Endodermal cell (in vitro differentiated cells): ENCODE data around the gene PCBP4. TPM values are rescaled to one million over a fixed set of nuclear protein-coding genes. Genes with fewer than 3 reads are reported as not detected.

Experiments used
- DNase-seq: peaks from one replicate; pipeline ENCODE4 v3.0.0-alpha.2; 2017
- H3K27ac ChIP-seq: 2 replicates; pipeline ENCODE4 v1.5.1; 2013; ENCODE audit warnings: mild to moderate bottlenecking, low read depth, low read length, moderate library complexity
- H3K27me3 ChIP-seq: 2 replicates; pipeline ENCODE4 v1.6.1; 2013; ENCODE audit warnings: mild to moderate bottlenecking, low read length, moderate library complexity; ENCODE audit not compliant: insufficient read depth, control insufficient read depth, poor library complexity, severe bottlenecking
- H3K36me3 ChIP-seq: 2 replicates; pipeline ENCODE4 v1.7.0; 2013; ENCODE audit warnings: mild to moderate bottlenecking, low read length, moderate library complexity; ENCODE audit not compliant: control insufficient read depth, insufficient read depth
- H3K4me1 ChIP-seq: one replicate; pipeline ENCODE4 v1.7.0; 2013; ENCODE audit warnings: low read length; ENCODE audit not compliant: control insufficient read depth, insufficient read depth
- H3K4me3 ChIP-seq: 2 replicates; pipeline ENCODE4 v1.5.1; 2013; ENCODE audit warnings: mild to moderate bottlenecking, low read length, moderate library complexity
- H3K9ac ChIP-seq: 2 replicates; pipeline ENCODE4 v1.6.1; 2013; ENCODE audit warnings: mild to moderate bottlenecking, low read length, moderate library complexity; ENCODE audit not compliant: poor library complexity, severe bottlenecking; ENCODE audit errors: extremely low read depth
- H3K9me3 ChIP-seq: 2 replicates; pipeline ENCODE4 v1.6.1; 2013; ENCODE audit warnings: mild to moderate bottlenecking, low read length, moderate library complexity; ENCODE audit not compliant: control insufficient read depth
- H3K27ac Mint-ChIP-seq: 2 replicates; pipeline ENCODE4 v1.8.0; 2020; ENCODE audit warnings: mixed read lengths
- H3K27me3 Mint-ChIP-seq: 2 replicates; pipeline ENCODE4 v1.8.0; 2021; ENCODE audit warnings: mild to moderate bottlenecking, mixed read lengths; ENCODE audit not compliant: insufficient read depth
- H3K36me3 Mint-ChIP-seq: 2 replicates; pipeline ENCODE4 v1.8.0; 2020; ENCODE audit warnings: low read depth, mixed read lengths
- H3K4me1 Mint-ChIP-seq: 2 replicates; pipeline ENCODE4 v1.8.0; 2020; ENCODE audit warnings: mixed read lengths
- H3K4me3 Mint-ChIP-seq: 2 replicates; pipeline ENCODE4 v1.8.0; 2020; ENCODE audit warnings: mild to moderate bottlenecking, moderate library complexity, mixed read lengths
- H3K9me3 Mint-ChIP-seq: 2 replicates; pipeline ENCODE4 v1.8.0; 2020; ENCODE audit warnings: mild to moderate bottlenecking, mixed read lengths
- WGBS, 2 experiments: methylation state at CpG; one replicate each; pipeline versions ENCODE4 v1.1.5 to v1.1.7; 2013; ENCODE audit warnings: missing lambda C conversion rate in 2 of 2, mixed read lengths in 1 of 2; ENCODE audit not compliant: insufficient coverage in 1 of 2, insufficient read length in 1 of 2; 5-methylcytosine and 5-hydroxymethylcytosine counted together
- total RNA-seq, 2 donors: library from RNA; stranded (reverse); fragmentation: NEBNext Ultra II Directional in 1 of 2; extraction: Animal tissue kit (Norgen Biotek cat#: 25700) in 1 of 2; gene quantifications; 2 replicates in 1 of 2; 3 replicates in 1 of 2; pipeline ENCODE4 v1.2.1, GENCODE V29; 2021
- TF ChIP-seq, protein P1 (sequence below): fragments of 200-600 bp; sonication (generic); conservative IDR thresholded peaks from 2 replicates; pipeline ENCODE4 v1.5.0; 2021; ENCODE audit warnings: antibody characterized with exemption, mild to moderate bottlenecking

The PCBP4 gene
- total RNA-seq, 2 donors from 2014 or later: 54.1 to 68.1 TPM

DNA sequence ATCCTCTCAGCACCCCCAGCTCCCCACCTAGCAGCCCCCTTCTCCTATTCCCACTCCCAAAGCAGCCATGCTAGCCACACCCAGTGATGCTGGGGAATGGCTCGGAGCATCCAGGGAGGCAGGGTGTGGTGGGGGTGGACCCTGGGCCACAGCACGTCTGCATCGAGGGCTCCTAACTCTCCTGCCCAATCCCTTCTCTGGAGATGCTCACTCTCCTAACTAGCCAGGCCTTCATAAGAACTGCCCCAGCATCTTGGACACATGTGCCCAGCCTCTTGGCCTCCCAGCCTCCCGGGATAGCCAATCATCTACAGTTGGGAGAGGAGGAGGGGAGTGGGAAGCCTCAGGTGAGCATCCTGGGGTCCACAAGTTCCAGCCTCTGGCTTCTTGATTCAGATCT is 2.7 kb downstream of the PCBP4 start:
- Histone ChIP-seq H3K27ac (peak overlapping the region; percentile 53), H3K9me3 (no peaks in the 10 kb centered on the region), H3K4me1 (peaks cover 21% of the 10 kb centered on the region), H3K9ac (no peak overlapping the region), H3K27me3 (no peaks in the 10 kb centered on the region), H3K36me3 (peaks cover 32% of the 10 kb centered on the region), H3K4me3 (peak overlapping the region; percentile 88)
- TF ChIP-seq, protein P1, sequence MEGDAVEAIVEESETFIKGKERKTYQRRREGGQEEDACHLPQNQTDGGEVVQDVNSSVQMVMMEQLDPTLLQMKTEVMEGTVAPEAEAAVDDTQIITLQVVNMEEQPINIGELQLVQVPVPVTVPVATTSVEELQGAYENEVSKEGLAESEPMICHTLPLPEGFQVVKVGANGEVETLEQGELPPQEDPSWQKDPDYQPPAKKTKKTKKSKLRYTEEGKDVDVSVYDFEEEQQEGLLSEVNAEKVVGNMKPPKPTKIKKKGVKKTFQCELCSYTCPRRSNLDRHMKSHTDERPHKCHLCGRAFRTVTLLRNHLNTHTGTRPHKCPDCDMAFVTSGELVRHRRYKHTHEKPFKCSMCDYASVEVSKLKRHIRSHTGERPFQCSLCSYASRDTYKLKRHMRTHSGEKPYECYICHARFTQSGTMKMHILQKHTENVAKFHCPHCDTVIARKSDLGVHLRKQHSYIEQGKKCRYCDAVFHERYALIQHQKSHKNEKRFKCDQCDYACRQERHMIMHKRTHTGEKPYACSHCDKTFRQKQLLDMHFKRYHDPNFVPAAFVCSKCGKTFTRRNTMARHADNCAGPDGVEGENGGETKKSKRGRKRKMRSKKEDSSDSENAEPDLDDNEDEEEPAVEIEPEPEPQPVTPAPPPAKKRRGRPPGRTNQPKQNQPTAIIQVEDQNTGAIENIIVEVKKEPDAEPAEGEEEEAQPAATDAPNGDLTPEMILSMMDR: no peak
- 65 to 83% methylated on average over 2 to 4 of the region's 4 CpGs for WGBS, 2 experiments
- H3K27me3 Mint-ChIP-seq: no peaks in the 10 kb centered on the region
- H3K4me1 Mint-ChIP-seq: peaks cover 37% of the 10 kb centered on the region
- H3K27ac Mint-ChIP-seq: no peak overlapping the region
- no peaks in the 10 kb centered on the region for H3K9me3 Mint-ChIP-seq
- H3K36me3 Mint-ChIP-seq: peaks cover 3% of the 10 kb centered on the region
- H3K4me3 Mint-ChIP-seq: no peak overlapping the region
- peak; percentile 41 for DNase-seq

DNA sequence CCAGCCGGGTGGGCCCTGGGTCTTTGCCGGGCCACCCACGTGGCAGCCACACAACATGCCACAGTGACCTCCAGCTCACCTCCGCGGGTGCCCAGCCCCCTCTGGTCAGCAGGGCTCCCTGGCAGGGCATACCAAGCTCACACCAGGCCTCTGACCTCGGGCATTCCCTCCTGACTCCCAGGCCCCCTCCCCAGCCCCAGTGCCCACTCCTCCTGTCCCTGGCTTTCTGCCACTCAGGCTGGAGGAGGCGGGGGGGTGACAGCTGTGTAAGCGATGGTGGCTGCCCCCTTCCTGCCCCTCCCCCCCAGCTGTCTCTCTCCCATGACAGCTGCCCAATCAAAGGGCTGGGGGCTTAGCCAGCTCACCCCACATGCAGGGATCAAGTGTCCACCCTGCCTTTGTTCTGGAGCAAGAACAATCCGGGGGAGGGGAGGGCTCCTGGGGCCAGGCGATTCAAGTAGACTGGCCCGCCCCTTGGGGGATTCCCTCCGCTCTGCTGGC is 3.3 kb downstream of the PCBP4 start:
- Mint-ChIP-seq H3K9me3 (no peaks in the 10 kb centered on the region), H3K27me3 (no peaks in the 10 kb centered on the region), H3K4me3 (no peak overlapping the region), H3K27ac (no peak overlapping the region), H3K36me3 (peaks cover 3% of the 10 kb centered on the region), H3K4me1 (peaks cover 32% of the 10 kb centered on the region)
- DNase-seq: peak; percentile 52
- Histone ChIP-seq H3K9me3 (no peaks in the 10 kb centered on the region), H3K9ac (no peak overlapping the region), H3K4me1 (peaks cover 21% of the 10 kb centered on the region), H3K4me3 (no peak overlapping the region), H3K36me3 (peaks cover 37% of the 10 kb centered on the region), H3K27me3 (no peaks in the 10 kb centered on the region), H3K27ac (peak overlapping the region; percentile 53)
- 54 to 64% methylated on average over 7 to 12 of the region's 12 CpGs for WGBS, 2 experiments
- TF ChIP-seq, protein P1: no peak

DNA sequence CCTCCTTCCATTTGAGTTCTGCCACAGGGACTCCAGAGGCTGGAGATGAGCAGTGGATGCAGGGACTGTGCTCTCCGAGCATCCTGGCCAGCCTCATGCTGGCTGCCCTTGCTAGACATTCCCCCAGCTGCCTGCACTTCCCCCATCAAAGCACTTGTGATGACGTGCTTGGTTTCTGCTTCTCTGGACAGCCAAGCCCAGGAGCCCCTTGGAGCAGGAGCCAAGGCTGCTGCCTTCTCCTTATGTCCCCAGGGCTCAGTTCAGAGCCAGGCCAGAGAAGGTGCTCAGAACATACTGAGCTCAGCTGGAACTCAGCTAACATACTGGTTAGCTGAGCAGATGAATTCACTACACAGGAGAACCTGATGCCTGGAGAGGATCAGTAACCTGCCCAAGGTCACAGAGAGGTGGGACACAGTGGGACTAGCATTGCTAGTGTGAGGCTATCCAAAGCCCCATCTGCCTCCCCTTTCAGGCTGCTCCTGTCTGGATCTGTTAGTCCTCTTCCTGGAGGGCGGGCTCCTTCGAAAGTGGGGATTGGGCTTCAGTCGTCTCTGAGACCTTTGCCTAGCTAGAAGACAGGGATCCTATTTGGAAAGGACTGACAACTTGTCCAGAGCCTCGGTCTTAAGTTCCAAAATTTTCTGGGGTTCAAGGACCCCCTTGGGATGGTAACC is 4.3 kb downstream of the PCBP4 start:
- peaks cover 44% of the 10 kb centered on the region for H3K36me3 ChIP-seq
- Mint-ChIP-seq H3K9me3 (no peaks in the 10 kb centered on the region), H3K4me3 (no peak overlapping the region), H3K27ac (no peak overlapping the region), H3K4me1 (peaks cover 22% of the 10 kb centered on the region), H3K36me3 (peaks cover 11% of the 10 kb centered on the region), H3K27me3 (no peaks in the 10 kb centered on the region)
- no peak overlapping the region for H3K4me3 ChIP-seq
- H3K27me3 ChIP-seq: no peaks in the 10 kb centered on the region
- no peak overlapping the region for H3K27ac ChIP-seq
- H3K9ac ChIP-seq: no peak overlapping the region
- H3K9me3 ChIP-seq: no peaks in the 10 kb centered on the region
- 82 to 89% methylated on average over 6 of the region's 6 CpGs for WGBS, 2 experiments
- TF ChIP-seq, protein P1: no peak
- peak; percentile 44 for DNase-seq
- H3K4me1 ChIP-seq: peaks cover 21% of the 10 kb centered on the region
